Neural cell (in vitro differentiated cells): ENCODE measurements around the gene SLC5A9. TPM values are rescaled to one million over a fixed set of nuclear protein-coding genes. Genes with fewer than 3 reads are reported as not detected.

Source experiments
- H2AFZ ChIP-seq: fragments of 200-600, 300-800 bp; sonication (generic), shearing (Covaris generic); 2 replicates; pipeline ENCODE4 v1.6.0; 2014; ENCODE audit warnings: low read depth, mild to moderate bottlenecking, antibody characterized with exemption, low read length, moderate library complexity
- H3F3A ChIP-seq: fragments of 200-600 bp; shearing (Covaris generic); 2 replicates; pipeline ENCODE4 v1.6.1; 2016; ENCODE audit warnings: mild to moderate bottlenecking, moderate library complexity, mixed read lengths, antibody characterized with exemption, low read length; ENCODE audit not compliant: insufficient read depth, poor library complexity, severe bottlenecking
- H3K27ac ChIP-seq: fragments of 200-600, 300-800 bp; sonication (generic), shearing (Covaris generic); 2 replicates; pipeline ENCODE4 v1.5.1; 2014; ENCODE audit warnings: mild to moderate bottlenecking, low read length, moderate library complexity
- H3K27me3 ChIP-seq: fragments of 300-800, 200-600 bp; sonication (generic), shearing (Covaris generic); 2 replicates; pipeline ENCODE4 v1.6.0; 2014; ENCODE audit warnings: mild to moderate bottlenecking, low read depth, low read length, moderate library complexity; ENCODE audit not compliant: insufficient read depth
- H3K36me3 ChIP-seq: fragments of 300-800, 200-600 bp; sonication (generic), shearing (Covaris generic); 2 replicates; pipeline ENCODE4 v1.5.1; 2014; ENCODE audit warnings: mild to moderate bottlenecking, antibody characterized with exemption, low read length, moderate library complexity; ENCODE audit not compliant: insufficient read depth
- H3K4me2 ChIP-seq: fragments of 300-800, 200-600 bp; sonication (generic), shearing (Covaris generic); 2 replicates; pipeline ENCODE4 v1.6.0; 2014; ENCODE audit warnings: mild to moderate bottlenecking, low read length
- H3K4me3 ChIP-seq: fragments of 300-800, 200-600 bp; sonication (generic), shearing (Covaris generic); 2 replicates; pipeline ENCODE4 v1.5.1; 2014; ENCODE audit warnings: mild to moderate bottlenecking, low read length, moderate library complexity
- H3K79me2 ChIP-seq: fragments of 200-600 bp; shearing (Covaris generic); replicated peaks from 2 replicates; pipeline ENCODE4 v1.6.0; 2014; ENCODE audit warnings: mild to moderate bottlenecking, low read length, moderate library complexity; ENCODE audit not compliant: insufficient read depth
- H3K9ac ChIP-seq: fragments of 300-800, 200-600 bp; sonication (generic), shearing (Covaris generic); 2 replicates; pipeline ENCODE4 v1.6.1; 2016; ENCODE audit warnings: mild to moderate bottlenecking, low read length, mixed read lengths
- H3K9me2 ChIP-seq: fragments of 200-600 bp; shearing (Covaris generic); 2 replicates; pipeline ENCODE4 v1.6.1; 2016; ENCODE audit warnings: mild to moderate bottlenecking, low read length, mixed read lengths; ENCODE audit not compliant: insufficient read depth
- H3K9me3 ChIP-seq: fragments of 200-600, 300-800 bp; sonication (generic), shearing (Covaris generic); 2 replicates; pipeline ENCODE4 v1.6.1; 2016; ENCODE audit warnings: mild to moderate bottlenecking, mixed run types, low read length, moderate library complexity, mixed read lengths
- H4K20me1 ChIP-seq: fragments of 200-600 bp; shearing (Covaris generic); 2 replicates; pipeline ENCODE4 v1.6.1; 2016; ENCODE audit warnings: mild to moderate bottlenecking, mixed run types; ENCODE audit not compliant: insufficient read depth
- EP300 ChIP-seq: fragments of 450-650 bp; conservative IDR thresholded peaks from 2 replicates; pipeline ENCODE4 v1.6.1; 2014; ENCODE audit warnings: antibody characterized with exemption, mild to moderate bottlenecking, moderate library complexity; ENCODE audit not compliant: poor library complexity, severe bottlenecking
- EZH2 ChIP-seq: fragments of 200-600, 300-800 bp; shearing (Covaris generic), sonication (generic); IDR thresholded peaks from 2 replicates; pipeline ENCODE4 v1.6.1; 2014; ENCODE audit warnings: antibody characterized with exemption, low read length, borderline replicate concordance, mild to moderate bottlenecking; ENCODE audit not compliant: insufficient read depth, poor library complexity, severe bottlenecking
- MXI1 ChIP-seq: fragments of 450-650 bp; conservative IDR thresholded peaks from 2 replicates; pipeline ENCODE4 v1.6.1; 2014; ENCODE audit warnings: antibody characterized with exemption, mild to moderate bottlenecking; ENCODE audit not compliant: poor library complexity, severe bottlenecking
- POLR2AphosphoS5 ChIP-seq: IDR thresholded peaks from 2 replicates; pipeline ENCODE4 v1.6.1; 2012
- RAD21 ChIP-seq: fragments of 450-650 bp; conservative IDR thresholded peaks from 2 replicates; pipeline ENCODE4 v1.6.1; 2014; ENCODE audit warnings: antibody characterized with exemption, mild to moderate bottlenecking, moderate library complexity
- REST ChIP-seq: IDR thresholded peaks from 2 replicates; pipeline ENCODE4 v1.6.1; 2012; ENCODE audit warnings: borderline replicate concordance
- SMC3 ChIP-seq: fragments of 450-650 bp; conservative IDR thresholded peaks from 2 replicates; pipeline ENCODE4 v1.6.1; 2014; ENCODE audit warnings: antibody characterized with exemption, mild to moderate bottlenecking, moderate library complexity; ENCODE audit not compliant: poor library complexity
- TAF1 ChIP-seq: IDR thresholded peaks from 2 replicates; pipeline ENCODE4 v1.6.1; 2012; ENCODE audit warnings: low read depth
- polyA plus RNA-seq: library from polyadenylated mRNA; depleted of rRNA; stranded (reverse); fragments of >200 nt; gene quantifications from 2 replicates; pipeline ENCODE4 v1.2.3, GENCODE V29; 2014
- TF ChIP-seq, protein P1 (sequence below): fragments of 450-650 bp; IDR thresholded peaks from 2 replicates; pipeline ENCODE4 v1.5.1; 2014; ENCODE audit warnings: antibody characterized with exemption, mild to moderate bottlenecking, moderate library complexity; ENCODE audit not compliant: poor library complexity, severe bottlenecking

The SLC5A9 gene
- polyA plus RNA-seq, 1 donor from 2014 or later = not detected

DNA sequence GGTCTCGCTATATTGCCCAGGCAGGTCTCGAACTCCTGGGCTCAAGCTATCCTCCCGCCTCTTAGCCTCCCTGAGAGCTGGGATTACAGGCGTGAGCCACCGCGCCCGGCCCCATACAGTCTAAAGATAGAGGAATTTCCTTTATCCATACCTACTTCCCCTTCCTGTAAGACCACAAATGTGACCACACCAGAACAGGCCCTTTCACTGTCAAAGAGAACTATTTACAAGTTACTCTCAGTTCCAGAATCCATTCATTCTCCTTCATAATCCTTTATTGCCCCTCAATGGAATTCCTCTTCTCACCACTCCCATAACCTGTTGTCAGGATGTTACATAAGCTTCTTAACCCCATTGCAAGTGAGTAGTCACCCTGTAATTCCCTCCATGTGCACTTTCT lies 26.3 kb upstream of the SLC5A9 start:
- no peak overlapping the region for H3K4me3 ChIP-seq
- H3K36me3 ChIP-seq = no peaks in the 10 kb centered on the region
- TF ChIP-seq RAD21 = no peak
- TF ChIP-seq SMC3 = no peak
- TF ChIP-seq, protein P1, sequence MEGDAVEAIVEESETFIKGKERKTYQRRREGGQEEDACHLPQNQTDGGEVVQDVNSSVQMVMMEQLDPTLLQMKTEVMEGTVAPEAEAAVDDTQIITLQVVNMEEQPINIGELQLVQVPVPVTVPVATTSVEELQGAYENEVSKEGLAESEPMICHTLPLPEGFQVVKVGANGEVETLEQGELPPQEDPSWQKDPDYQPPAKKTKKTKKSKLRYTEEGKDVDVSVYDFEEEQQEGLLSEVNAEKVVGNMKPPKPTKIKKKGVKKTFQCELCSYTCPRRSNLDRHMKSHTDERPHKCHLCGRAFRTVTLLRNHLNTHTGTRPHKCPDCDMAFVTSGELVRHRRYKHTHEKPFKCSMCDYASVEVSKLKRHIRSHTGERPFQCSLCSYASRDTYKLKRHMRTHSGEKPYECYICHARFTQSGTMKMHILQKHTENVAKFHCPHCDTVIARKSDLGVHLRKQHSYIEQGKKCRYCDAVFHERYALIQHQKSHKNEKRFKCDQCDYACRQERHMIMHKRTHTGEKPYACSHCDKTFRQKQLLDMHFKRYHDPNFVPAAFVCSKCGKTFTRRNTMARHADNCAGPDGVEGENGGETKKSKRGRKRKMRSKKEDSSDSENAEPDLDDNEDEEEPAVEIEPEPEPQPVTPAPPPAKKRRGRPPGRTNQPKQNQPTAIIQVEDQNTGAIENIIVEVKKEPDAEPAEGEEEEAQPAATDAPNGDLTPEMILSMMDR = no peak
- TF ChIP-seq POLR2AphosphoS5 = no peak
- TF ChIP-seq EP300 = no peak
- TF ChIP-seq REST = no peak
- no peak for TF ChIP-seq TAF1
- TF ChIP-seq MXI1 = no peak
- TF ChIP-seq EZH2 = no peak
- H3K9ac ChIP-seq = no peak overlapping the region
- no peaks in the 10 kb centered on the region for H3K79me2 ChIP-seq
- H4K20me1 ChIP-seq = no peaks in the 10 kb centered on the region
- H3K27me3 ChIP-seq = no peaks in the 10 kb centered on the region
- H2AFZ ChIP-seq = no peak overlapping the region
- H3K9me3 ChIP-seq = no peaks in the 10 kb centered on the region
- no peaks in the 10 kb centered on the region for H3F3A ChIP-seq
- H3K27ac ChIP-seq = no peak overlapping the region
- H3K9me2 ChIP-seq = no peaks in the 10 kb centered on the region
- H3K4me2 ChIP-seq = no peak overlapping the region

- Histone ChIP-seq H3K4me2 (no peak overlapping the region), H2AFZ (no peak overlapping the region), H3K9me3 (no peaks in the 10 kb centered on the region), H3K36me3 (no peaks in the 10 kb centered on the region), H3K4me3 (no peak overlapping the region), H4K20me1 (no peaks in the 10 kb centered on the region), H3K9ac (no peak overlapping the region), H3K9me2 (no peaks in the 10 kb centered on the region), H3F3A (no peaks in the 10 kb centered on the region), H3K27me3 (no peaks in the 10 kb centered on the region), H3K79me2 (no peaks in the 10 kb centered on the region), H3K27ac (no peak overlapping the region)
- TF ChIP-seq SMC3 (no peak), EZH2 (no peak), RAD21 (no peak), EP300 (no peak), REST (no peak), MXI1 (no peak), POLR2AphosphoS5 (no peak), TAF1 (no peak)
- TF ChIP-seq, protein P1 = no peak
Measured at GRCh38 chr1:48198970-48199369, 23.5 kb upstream of the SLC5A9 start.
